Activated CD4-positive, alpha-beta T cell treated with anti-CD3 and anti-CD28 coated beads, Interleukin-2, amount 10 ng/mL, durations not matched to agents 7 days and 5 days (primary cell): ENCODE results near the gene HOXB3. TPM values are rescaled to one million over a fixed set of nuclear protein-coding genes. Genes with fewer than 3 reads are reported as not detected.

Experiments
- CTCF ChIA-PET: fragments of 350-600 bp; sonication (Branson Sonifier 250); formaldehyde crosslinking; loops from one replicate; lab custom pipeline; 2021; ENCODE audit warnings: antibody characterized with exemption; lab: Charles Lee
- POLR2A ChIA-PET: fragments of 350-600 bp; sonication (Branson Sonifier 250); formaldehyde crosslinking; loops from one replicate; lab custom pipeline; 2021; ENCODE audit warnings: antibody characterized with exemption; lab: Charles Lee
- DNase-seq: peaks from one replicate; pipeline ENCODE4 v3.0.0-alpha.2; 2020
- H3K27ac Mint-ChIP-seq: one replicate; pipeline ENCODE4 v1.8.0; 2021; ENCODE audit warnings: mild to moderate bottlenecking, moderate library complexity, mixed read lengths
- H3K27me3 Mint-ChIP-seq: one replicate; pipeline ENCODE4 v1.8.0; 2021; ENCODE audit warnings: mixed read lengths
- H3K36me3 Mint-ChIP-seq: one replicate; pipeline ENCODE4 v1.8.0; 2021; ENCODE audit warnings: low read depth, mixed read lengths
- H3K4me1 Mint-ChIP-seq: one replicate; pipeline ENCODE4 v1.8.0; 2021; ENCODE audit warnings: mixed read lengths
- H3K4me3 Mint-ChIP-seq: one replicate; pipeline ENCODE4 v1.8.0; 2021; ENCODE audit warnings: mild to moderate bottlenecking, moderate library complexity, mixed read lengths
- H3K9me3 Mint-ChIP-seq: one replicate; pipeline ENCODE4 v1.8.0; 2021; ENCODE audit warnings: mixed read lengths
- total RNA-seq, 2 experiments: library from RNA; stranded (reverse); gene quantifications; one replicate each; pipeline ENCODE4 v1.2.3, GENCODE V29; 2021

The HOXB3 gene
- total RNA-seq, 2 experiments from 2014 or later, result 3.1 to 4.5 TPM

GRCh38 chr17:48630009-48630924, 40.2 kb upstream of the HOXB3 start:
- no peaks in the 10 kb centered on the region for H3K9me3 Mint-ChIP-seq
- no peak overlapping the region for H3K4me3 Mint-ChIP-seq
- peaks cover 86% of the 10 kb centered on the region for H3K27me3 Mint-ChIP-seq
- H3K4me1 Mint-ChIP-seq, result peaks cover 18% of the 10 kb centered on the region
- no peak overlapping the region for H3K27ac Mint-ChIP-seq
- ChIA-PET POLR2A (no interaction called here), CTCF (no interaction called here)
- no peaks in the 10 kb centered on the region for H3K36me3 Mint-ChIP-seq
- no peak for DNase-seq

- Mint-ChIP-seq H3K4me1 (peaks cover 18% of the 10 kb centered on the region), H3K36me3 (no peaks in the 10 kb centered on the region), H3K4me3 (no peak overlapping the region), H3K27ac (peak overlapping the region; percentile 7), H3K27me3 (peaks cover 81% of the 10 kb centered on the region), H3K9me3 (no peaks in the 10 kb centered on the region)
- ChIA-PET POLR2A (no interaction called here), CTCF (interaction anchor here (0.6 kb wide), 1 partner anchor 49 kb away, joined by 3 read pairs; no protein-coding TSS in a partner anchor)
- DNase-seq, result no peak
These were observed 39.3 kb upstream of the HOXB3 start for GRCh38 chr17:48629411-48629759.

- Mint-ChIP-seq H3K27me3 (peaks cover 83% of the 10 kb centered on the region), H3K36me3 (no peaks in the 10 kb centered on the region), H3K27ac (no peak overlapping the region), H3K9me3 (no peaks in the 10 kb centered on the region), H3K4me3 (no peak overlapping the region), H3K4me1 (peaks cover 18% of the 10 kb centered on the region)
- ChIA-PET CTCF (interaction anchor here (0.6 to 1.3 kb wide), 3 partner anchors 11 to 125 kb away, joined by 3 to 4 read pairs (median 3); no protein-coding TSS in a partner anchor), POLR2A (interaction anchor here (0.6 kb wide), 1 partner anchor 22 kb away, joined by 3 read pairs; no protein-coding TSS in a partner anchor)
- DNase-seq, result no peak
These were observed 38.8 kb upstream of the HOXB3 start for GRCh38 chr17:48628649-48629410.

GRCh38 chr17:48627623-48628521, 37.8 kb upstream of the HOXB3 start:
- no peak for DNase-seq
- Mint-ChIP-seq H3K27ac (no peak overlapping the region), H3K9me3 (no peaks in the 10 kb centered on the region), H3K4me1 (peaks cover 17% of the 10 kb centered on the region), H3K27me3 (peaks cover 88% of the 10 kb centered on the region), H3K4me3 (no peak overlapping the region), H3K36me3 (no peaks in the 10 kb centered on the region)
- ChIA-PET CTCF (interaction anchor here (1.0 to 1.3 kb wide), 2 partner anchors 10 to 126 kb away, joined by 3 to 4 read pairs; no protein-coding TSS in a partner anchor), POLR2A (interaction anchor here (0.6 kb wide), 1 partner anchor 23 kb away, joined by 3 read pairs; no protein-coding TSS in a partner anchor)

- ChIA-PET CTCF (interaction anchor here (0.6 to 2.3 kb wide), 2 partner anchors 9 to 607 kb away, joined by 3 to 16 read pairs; no protein-coding TSS in a partner anchor), POLR2A (no interaction called here)
- H3K4me1 Mint-ChIP-seq, result peaks cover 13% of the 10 kb centered on the region
- no peak overlapping the region for H3K27ac Mint-ChIP-seq
- DNase-seq, result no peak
- no peaks in the 10 kb centered on the region for H3K36me3 Mint-ChIP-seq
- H3K27me3 Mint-ChIP-seq, result peaks cover 88% of the 10 kb centered on the region
- H3K9me3 Mint-ChIP-seq, result no peaks in the 10 kb centered on the region
- no peak overlapping the region for H3K4me3 Mint-ChIP-seq
These were observed 37.1 kb upstream of the HOXB3 start for GRCh38 chr17:48627118-48627597.

- H3K4me3 Mint-ChIP-seq, result peak within 1 kb of the TSS; percentile 62
- ChIA-PET CTCF (interaction anchor here (0.6 to 2.3 kb wide), 9 partner anchors 10 to 607 kb away, joined by 3 to 16 read pairs (median 3); no protein-coding TSS in a partner anchor), POLR2A (no interaction called here)
- no peaks in the 10 kb centered on the region for H3K36me3 Mint-ChIP-seq
- peaks cover 13% of the 10 kb centered on the region for H3K4me1 Mint-ChIP-seq
- no peak for DNase-seq
- H3K27ac Mint-ChIP-seq, result peak within 1 kb of the TSS; percentile 54
- no peaks in the 10 kb centered on the region for H3K9me3 Mint-ChIP-seq
- H3K27me3 Mint-ChIP-seq, result peaks cover 86% of the 10 kb centered on the region
These were observed 36.4 kb upstream of the HOXB3 start, which contains the start of gene HOXB9 for GRCh38 chr17:48626245-48627117. TSS of gene HOXB9 (minus strand) at chr17:48626358. CDS start at chr17:48626269, 89 bp downstream.

GRCh38 chr17:48625495-48626244, 35.6 kb upstream of the HOXB3 start:
- peak overlapping the region; percentile 62 for H3K4me3 Mint-ChIP-seq

GRCh38 chr17:48624544-48625494, 34.8 kb upstream of the HOXB3 start:
- no peak overlapping the region for H3K27ac Mint-ChIP-seq
- H3K27me3 Mint-ChIP-seq, result peaks cover 86% of the 10 kb centered on the region
- CTCF ChIA-PET, result interaction anchor here (0.6 to 2.3 kb wide), 10 partner anchors 9 to 600 kb away, joined by 3 to 16 read pairs (median 3); no protein-coding TSS in a partner anchor
- POLR2A ChIA-PET, result no interaction called here
- H3K36me3 Mint-ChIP-seq, result no peaks in the 10 kb centered on the region
- no peak for DNase-seq
- H3K9me3 Mint-ChIP-seq, result no peaks in the 10 kb centered on the region
- H3K4me1 Mint-ChIP-seq, result peaks cover 13% of the 10 kb centered on the region
- H3K4me3 Mint-ChIP-seq, result no peak overlapping the region

More at GRCh38 chr17:48625495-48626244, 35.6 kb upstream of the HOXB3 start:
- Mint-ChIP-seq H3K27me3 (peaks cover 87% of the 10 kb centered on the region), H3K27ac (peak overlapping the region; percentile 54), H3K4me1 (peaks cover 13% of the 10 kb centered on the region), H3K36me3 (no peaks in the 10 kb centered on the region), H3K9me3 (no peaks in the 10 kb centered on the region)
- DNase-seq, result peak; percentile 30
- POLR2A ChIA-PET, result no interaction called here
- CTCF ChIA-PET, result interaction anchor here (0.6 to 2.3 kb wide), 11 partner anchors 10 to 600 kb away, joined by 3 to 16 read pairs (median 3); no protein-coding TSS in a partner anchor

GRCh38 chr17:48624118-48624517, 34.1 kb upstream of the HOXB3 start:
- CTCF ChIA-PET, result interaction anchor here (1.0 to 1.5 kb wide), 6 partner anchors 12 to 760 kb away, joined by 3 to 6 read pairs (median 3); no protein-coding TSS in a partner anchor
- Mint-ChIP-seq H3K9me3 (no peaks in the 10 kb centered on the region), H3K27me3 (peaks cover 86% of the 10 kb centered on the region), H3K4me1 (peaks cover 13% of the 10 kb centered on the region), H3K4me3 (no peak overlapping the region), H3K27ac (no peak overlapping the region), H3K36me3 (no peaks in the 10 kb centered on the region)
- no peak for DNase-seq
- POLR2A ChIA-PET, result no interaction called here
